ENCODE data around the gene RASSF4.

The RASSF4 gene

GRCh38 chr10:44949127-44949802, 10.3 kb upstream of the RASSF4 start:
- DNase-seq = no peak

GRCh38 chr10:44949915-44950314, 9.7 kb upstream of the RASSF4 start:
- no peak for DNase-seq

- DNase-seq = no peak
Observed at GRCh38 chr10:44950326-44951225, 9.0 kb upstream of the RASSF4 start.

GRCh38 chr10:44951576-44952226, 7.9 kb upstream of the RASSF4 start:
- no peak for DNase-seq

GRCh38 chr10:44952779-44953231, 6.8 kb upstream of the RASSF4 start:
- DNase-seq = no peak

GRCh38 chr10:44954042-44954441, 5.6 kb upstream of the RASSF4 start:
- DNase-seq = no peak

- no peak for DNase-seq
Observed at GRCh38 chr10:44954962-44955361, 4.6 kb upstream of the RASSF4 start.

GRCh38 chr10:44955413-44956070, 4.1 kb upstream of the RASSF4 start:
- no peak for DNase-seq

GRCh38 chr10:44956226-44956625, 3.4 kb upstream of the RASSF4 start:
- no peak for DNase-seq

GRCh38 chr10:44956717-44957706, 2.6 kb upstream of the RASSF4 start:
- DNase-seq = no peak

- DNase-seq = no peak
Observed at GRCh38 chr10:44958196-44958897, 1.3 kb upstream of the RASSF4 start.

GRCh38 chr10:44958898-44959246, 730 bp upstream of the RASSF4 start:
- no peak for DNase-seq

GRCh38 chr10:44960088-44960460, 472 bp downstream of the RASSF4 start:
- DNase-seq = no peak

GRCh38 chr10:44960482-44961229, 1.1 kb downstream of the RASSF4 start:
- no peak for DNase-seq

GRCh38 chr10:44961230-44961571, 1.6 kb downstream of the RASSF4 start:
- DNase-seq = no peak

GRCh38 chr10:44961931-44962750, 2.5 kb downstream of the RASSF4 start:
- DNase-seq = no peak

- DNase-seq = peak; percentile 49 to 65
Observed at GRCh38 chr10:44962870-44963738, 3.5 kb downstream of the RASSF4 start.

- no peak for DNase-seq
Observed at GRCh38 chr10:44963772-44964633, 4.4 kb downstream of the RASSF4 start.

All from NCI-H187 (cell line).